Heart left ventricle (tissue), 16 donors: ENCODE results near the gene IL31. TPM values are rescaled to one million over a fixed set of nuclear protein-coding genes. Genes with fewer than 3 reads are reported as not detected.

Experiments
- ATAC-seq, 4 donors: fragments of 200-7000 bp; cut with Tn5 transposase; one replicate each; pipeline ENCODE4 v1.9.1; 2020 to 2022; ENCODE audit warnings: moderate library complexity in 4 of 4, mild to moderate bottlenecking in 3 of 4, moderate number of reproducible peaks in 1 of 4
- DNase-seq, 5 donors: peaks; one replicate each; pipeline ENCODE4 v3.0.0-alpha.2; 2020
- H3K27ac ChIP-seq, 12 donors: fragments of 200-600 bp; sonication (generic) in 4 of 12; one replicate each; pipeline versions ENCODE4 v1.5.0 to v1.8.0; 2016 to 2022; ENCODE audit warnings: mild to moderate bottlenecking in 2 of 12
- H3K27me3 ChIP-seq, 9 donors: fragments of 200-600 bp; sonication (generic) in 2 of 9; one replicate each; pipeline versions ENCODE4 v1.5.1 to v1.8.0; 2016 to 2022; ENCODE audit warnings: mild to moderate bottlenecking in 3 of 9
- H3K36me3 ChIP-seq, 9 donors: fragments of 200-600 bp; sonication (generic) in 2 of 9; one replicate each; pipeline versions ENCODE4 v1.5.0 to v1.8.0; 2018 to 2022; ENCODE audit warnings: mild to moderate bottlenecking in 2 of 9
- H3K4me1 ChIP-seq, 12 donors: fragments of 200-600 bp; sonication (generic) in 4 of 12; one replicate each; pipeline versions ENCODE4 v1.5.0 to v1.8.0; 2016 to 2022; ENCODE audit warnings: mild to moderate bottlenecking in 3 of 12
- H3K4me3 ChIP-seq, 12 donors: fragments of 200-600 bp; sonication (generic) in 4 of 12; one replicate each; pipeline versions ENCODE4 v1.5.0 to v1.8.0; 2017 to 2022; ENCODE audit warnings: mild to moderate bottlenecking in 9 of 12, moderate library complexity in 4 of 12
- H3K9me3 ChIP-seq, 12 donors: fragments of 200-600 bp; sonication (generic) in 4 of 12; one replicate each; pipeline versions ENCODE4 v1.5.0 to v1.8.0; 2016 to 2022; ENCODE audit warnings: mild to moderate bottlenecking in 1 of 12
- CTCF ChIP-seq, 12 donors: fragments of 200-600 bp; sonication (generic) in 4 of 12; IDR thresholded peaks; one replicate each; pipeline versions ENCODE4 v1.5.0 to v1.8.0; 2018 to 2022; ENCODE audit warnings: antibody characterized with exemption in 12 of 12, mild to moderate bottlenecking in 5 of 12
- POLR2A ChIP-seq, 2 donors: fragments of 450-650 bp; IDR thresholded peaks; one replicate each; pipeline ENCODE4 v1.6.1; 2017; ENCODE audit warnings: antibody characterized with exemption in 2 of 2, mild to moderate bottlenecking in 2 of 2, moderate library complexity in 2 of 2
- WGBS, 4 donors: extraction: QIAGEN DNeasy Blood & Tissue Kit in 2 of 4; methylation state at CpG; one replicate each; pipeline versions ENCODE4 v1.1.5 to v1.1.7; 2013 to 2018; 5-methylcytosine and 5-hydroxymethylcytosine counted together
- intact Hi-C, 10 donors: fragments of 100-400 bp; cut with DNase I; formaldehyde crosslinking; loops; one replicate each; pipeline versions ENCODE4 v1.11.1 to v1.14.2; 2022
- long read RNA-seq, 3 donors: library from polyadenylated mRNA; unstranded; transcript quantifications; one replicate each; pipeline ENCODE4 v2.0.0, GENCODE V29; 2020 to 2021
- polyA plus RNA-seq, 2 donors: library from polyadenylated mRNA; stranded (reverse); fragments of 200-250 nt; gene quantifications; one replicate each; pipeline ENCODE4 v1.2.3, GENCODE V29; 2013
- total RNA-seq, 9 donors: library from RNA; depleted of rRNA in 2 of 9; stranded (reverse); fragments of >200 nt in 2 of 9; fragmentation: NEBNext Ultra II Directional in 3 of 9; extraction: Animal tissue kit (Norgen Biotek cat#: 25700) in 3 of 9; gene quantifications; one replicate each; pipeline versions ENCODE4 v1.1.0 to v1.2.4, GENCODE V29; 2016 to 2023
- donor health status: ischemic (EF 13 %, LVEDD 7.1; RV severe dilation, severe dysfunction).
- donor health status: healthy with polysubstance abuse.
- donor health status: DM: no; HTN: yes; CAD: no.
- donor health status: DM: no; HTN: no; CAD: no.
- donor health status: ischemic (EF 25% LVEDD 6.9; RV normal size, moderate dysfunction).
- donor health status: ischemic (EF 25% LVEDD 5.7; RV mildly dilated, moderate dysfunction).
- donor health status: healthy.
- donor health status: DM: yes; HTN: yes; CAD: no.
- donor health status: ischemic (EF 35%, LVEDD 5.7; RV mildly dilated, moderate dysfunction).
- donor health status: nonischemic (EF 11% LVEDD 7.7; RV severe dilation, severe dysfunction).
- donor health status: DM: yes; HTN: yes; CAD: no.
- donor health status: PGD.
- donor health status: ischemic (EF 29% LVEDD 5.4; RV normal size, mild dysfunction).
- donor health status: nonischemic (EF 23%, LVEDD 6.1; RV moderate dilation, normal function).

The IL31 gene
- total RNA-seq (not detected), polyA plus RNA-seq (not detected)
- long read RNA-seq, donor 1, result 0 reads
- long read RNA-seq, donor 2, result 0 reads
- long read RNA-seq, donor 3, result 0 reads

- no peak for TF ChIP-seq POLR2A (IDR thresholded peaks at IDR 0.05)
- no peak for TF ChIP-seq CTCF (IDR thresholded peaks at IDR 0.05)
- peaks cover 0 to 3% (median 0%) of the 10 kb centered on the region in 9 donors for H3K27me3 ChIP-seq
- no peak within 1 kb of the TSS for H3K4me3 ChIP-seq
- H3K9me3 ChIP-seq, result no peaks in the 10 kb centered on the region
- intact Hi-C loops, result no loop called here
- 88 to 92% (median 90%) methylated on average over 17 of the region's 17 CpGs for WGBS, 4 donors
- no peak for DNase-seq
- no peak within 1 kb of the TSS for H3K27ac ChIP-seq
- H3K36me3 ChIP-seq, result no peaks in the 10 kb centered on the region
- H3K4me1 ChIP-seq, result no peaks in the 10 kb centered on the region
- ATAC-seq, result no peak
Observed at GRCh38 chr12:122174155-122174845, at the start of gene IL31. Gene IL31, minus strand, starts transcription at chr12:122174221. Its CDS starts 49 bp downstream, at chr12:122174172.

- peaks cover 5 to 100% (median 96%) of the 10 kb centered on the region in 9 donors for H3K36me3 ChIP-seq
- DNase-seq, result no peak
- 92 to 100% (median 98%) methylated on average over 1 of the region's 1 CpG for whole genome bisulfite sequencing, 4 donors
Observed at GRCh38 chr12:122216445-122216844, 42.4 kb upstream of the IL31 start.

GRCh38 chr12:122215771-122216170, 41.8 kb upstream of the IL31 start:
- H3K9me3 ChIP-seq, result no peaks in the 10 kb centered on the region
- DNase-seq (no peak), ATAC-seq (no peak)
- no peak overlapping the region for H3K27ac ChIP-seq
- H3K27me3 ChIP-seq, result no peaks in the 10 kb centered on the region
- WGBS, 4 donors, result 92 to 96% (median 94%) methylated on average over 5 of the region's 5 CpGs
- H3K4me1 ChIP-seq, result no peaks in the 10 kb centered on the region
- intact Hi-C loops, result loop anchor here in 1 of 10 donors (10.0 kb wide), 1 partner anchor 171 kb away; no protein-coding TSS in a partner anchor
- TF ChIP-seq CTCF (IDR thresholded peaks at IDR 0.05), result no peak
- no peak for TF ChIP-seq POLR2A (IDR thresholded peaks at IDR 0.05)
- H3K36me3 ChIP-seq, result peaks cover 5 to 100% (median 96%) of the 10 kb centered on the region in 9 donors
- H3K4me3 ChIP-seq, result no peak overlapping the region

More at GRCh38 chr12:122216445-122216844, 42.4 kb upstream of the IL31 start:
- Histone ChIP-seq H3K27me3 (no peaks in the 10 kb centered on the region), H3K27ac (no peak overlapping the region), H3K4me3 (no peak overlapping the region), H3K4me1 (no peaks in the 10 kb centered on the region), H3K9me3 (no peaks in the 10 kb centered on the region)
- TF ChIP-seq CTCF (IDR thresholded peaks at IDR 0.05) (no peak), POLR2A (IDR thresholded peaks at IDR 0.05) (no peak)
- ATAC-seq, result no peak
- intact Hi-C loops, result loop anchor here in 1 of 10 donors (10.0 kb wide), 1 partner anchor 172 kb away; no protein-coding TSS in a partner anchor

- no peak for TF ChIP-seq POLR2A (IDR thresholded peaks at IDR 0.05)
- no peak for TF ChIP-seq CTCF (IDR thresholded peaks at IDR 0.05)
- 90 to 94% (median 93%) methylated on average over 18 of the region's 18 CpGs for WGBS, 4 donors
- no peak for DNase-seq
- ATAC-seq, result no peak
- peaks cover 0 to 15% (median 6%) of the 10 kb centered on the region in 12 donors for H3K4me1 ChIP-seq
- H3K9me3 ChIP-seq, result no peaks in the 10 kb centered on the region
- H3K27me3 ChIP-seq, result peaks cover 0 to 21% (median 14%) of the 10 kb centered on the region in 9 donors
- no peak overlapping the region for H3K4me3 ChIP-seq
- intact Hi-C loops, result loop anchor here in 1 of 10 donors (10.0 kb wide), 1 partner anchor 293 kb away; the partner anchor contains the start of gene CFAP251
- H3K36me3 ChIP-seq, result peaks cover 0 to 67% (median 66%) of the 10 kb centered on the region in 9 donors
- no peak overlapping the region for H3K27ac ChIP-seq
Observed at GRCh38 chr12:122208073-122208820, 34.2 kb upstream of the IL31 start.
